KOPT-K1 (cell line): ENCODE measurements around the gene TMEM244.
"Not testable (repeated sequence)": the region's sequence is repeated elsewhere in the genome, so short reads cannot be mapped to it uniquely, and the experiment has no call there.

ENCODE experiments used
- H3K27ac ChIP-seq: fragments of 200-600 bp; sonication (generic); 2 replicates; pipeline ENCODE4 v1.5.1; 2016; ENCODE audit warnings: antibody characterized with exemption, mild to moderate bottlenecking, low read depth, low read length; ENCODE audit not compliant: poor library complexity, severe bottlenecking
- H3K36me3 ChIP-seq: fragments of 200-600 bp; sonication (generic); 2 replicates; pipeline ENCODE4 v1.5.1; 2017; ENCODE audit warnings: antibody characterized with exemption, mild to moderate bottlenecking, low read length, moderate library complexity; ENCODE audit not compliant: insufficient read depth
- H3K9me3 ChIP-seq: fragments of 200-600 bp; sonication (generic); 2 replicates; pipeline ENCODE4 v1.5.1; 2017; ENCODE audit warnings: antibody characterized with exemption, low read length, mild to moderate bottlenecking; ENCODE audit not compliant: insufficient read depth, poor library complexity, severe bottlenecking

Gene TMEM244

DNA sequence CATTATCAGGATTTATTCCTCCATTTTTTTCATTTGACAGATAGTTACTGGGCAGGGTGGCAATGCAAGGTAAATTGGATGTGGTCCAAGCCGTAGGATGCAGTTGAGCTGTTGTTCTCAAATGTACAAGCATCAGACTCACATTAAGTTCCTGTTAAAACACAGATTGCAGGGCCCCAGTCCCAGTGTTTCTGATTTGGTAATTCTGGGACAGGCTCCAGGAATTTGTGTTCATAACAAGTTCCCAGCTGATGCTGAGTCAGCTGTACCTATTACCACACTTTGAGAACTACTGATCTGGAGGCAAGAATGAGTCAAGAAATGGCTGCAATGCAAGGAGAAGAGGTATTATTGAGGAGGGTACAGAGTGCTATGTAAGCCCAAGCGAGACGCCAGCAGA is 11.7 kb downstream of the TMEM244 start:
- Histone ChIP-seq H3K27ac (no peak overlapping the region), H3K36me3 (no peaks in the 10 kb centered on the region), H3K9me3 (no peaks in the 10 kb centered on the region)

DNA sequence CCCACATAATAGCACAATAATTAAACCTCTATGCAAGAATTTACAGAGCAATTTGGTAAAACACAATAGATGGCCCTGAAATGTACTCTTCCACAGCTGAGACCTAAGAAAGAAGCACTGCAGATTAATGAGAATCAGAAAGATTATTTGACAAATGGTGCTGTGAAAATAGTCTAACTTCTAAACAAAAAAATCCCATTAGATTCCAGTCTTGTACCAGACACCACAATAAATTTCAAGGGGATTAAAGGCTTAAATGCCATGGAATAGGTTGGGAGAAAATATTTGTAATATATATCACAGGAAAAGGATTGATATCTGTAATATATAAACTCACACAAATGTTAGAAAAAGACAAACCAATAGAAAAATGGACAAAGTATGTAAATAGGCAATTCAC is 14.4 kb downstream of the TMEM244 start:
- no peak overlapping the region for H3K27ac ChIP-seq
- no peaks in the 10 kb centered on the region for H3K9me3 ChIP-seq
- no peaks in the 10 kb centered on the region for H3K36me3 ChIP-seq

DNA sequence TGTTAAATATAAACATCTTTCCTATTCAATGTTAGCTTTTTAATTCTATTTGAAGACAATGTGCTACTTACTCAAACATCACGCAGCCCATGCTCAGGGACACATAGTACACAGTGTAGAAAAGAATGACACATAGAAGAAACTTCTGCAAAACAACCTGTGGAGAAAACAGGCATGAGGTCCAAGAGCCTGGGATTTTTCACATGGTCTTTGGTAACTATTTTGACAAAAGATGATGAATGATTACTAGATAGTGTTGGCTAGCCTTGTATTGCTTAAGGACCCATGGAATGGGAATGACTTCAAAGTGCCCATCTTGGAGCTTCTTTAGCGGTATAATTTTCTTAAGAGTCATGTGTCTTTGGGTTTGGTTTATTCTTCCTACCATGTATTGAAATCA is 15.4 kb downstream of the TMEM244 start:
- Histone ChIP-seq H3K9me3 (no peaks in the 10 kb centered on the region), H3K27ac (no peak overlapping the region)

DNA sequence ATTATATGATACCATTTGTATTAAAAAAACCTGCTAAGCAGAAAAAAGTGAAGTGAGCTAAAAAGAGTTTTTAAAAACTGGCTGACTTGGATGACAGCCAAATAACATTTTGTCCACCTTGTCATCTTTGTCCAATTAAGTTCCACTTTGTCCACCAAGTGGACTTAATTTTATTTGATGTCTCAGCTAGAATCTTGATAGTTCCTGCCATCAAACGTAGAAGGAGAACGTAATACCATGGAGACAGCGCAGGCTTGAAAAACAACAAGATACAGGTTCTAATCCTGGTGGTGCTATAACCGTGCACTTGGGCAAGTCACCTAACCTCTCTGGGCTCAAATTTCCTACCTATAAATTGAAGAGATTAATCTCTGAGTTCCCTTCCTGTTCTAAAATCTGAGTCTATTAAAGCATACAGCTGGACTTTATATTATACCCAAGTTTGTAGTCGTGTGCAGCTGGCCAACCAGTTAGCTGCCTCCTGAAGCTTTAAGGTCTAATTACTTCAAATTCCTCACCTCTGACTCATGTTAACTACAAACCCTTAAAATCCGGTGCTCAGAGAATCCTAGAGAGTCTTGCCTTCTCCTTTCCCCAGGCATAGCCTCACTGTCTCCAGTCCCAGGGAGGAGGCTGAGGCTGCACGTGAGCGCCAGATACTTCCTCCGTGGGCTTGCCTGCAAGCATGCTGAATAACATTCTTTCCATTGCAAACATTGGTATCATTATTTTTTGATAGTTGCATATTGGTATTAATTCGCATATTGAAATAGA is 16.8 kb downstream of the TMEM244 start:
- H3K27ac ChIP-seq: no peak overlapping the region
- H3K9me3 ChIP-seq: no peaks in the 10 kb centered on the region
- H3K36me3 ChIP-seq: no peaks in the 10 kb centered on the region

More for the DNA sequence above, 15.4 kb downstream of the TMEM244 start:
- H3K36me3 ChIP-seq: no peaks in the 10 kb centered on the region

DNA sequence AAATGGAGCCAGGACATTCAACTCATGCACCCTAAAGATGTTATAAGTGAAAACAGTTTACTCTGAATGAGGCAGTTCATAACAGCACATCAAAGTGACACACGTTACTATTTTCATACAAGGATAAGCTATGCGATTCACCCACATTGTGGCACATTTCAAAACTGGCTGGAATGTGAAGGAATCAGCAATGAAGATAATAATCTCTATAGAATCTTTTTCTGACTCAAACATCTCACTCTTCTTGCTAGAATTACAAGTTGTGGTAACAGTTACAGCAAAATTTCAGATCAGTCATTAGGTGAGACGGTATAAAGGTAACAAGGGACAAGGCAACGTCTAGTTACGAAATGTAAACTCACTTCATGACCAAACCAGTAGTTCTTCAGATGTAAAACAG is 17.5 kb downstream of the TMEM244 start:
- Histone ChIP-seq H3K36me3 (no peaks in the 10 kb centered on the region), H3K9me3 (no peaks in the 10 kb centered on the region), H3K27ac (no peak overlapping the region)

DNA sequence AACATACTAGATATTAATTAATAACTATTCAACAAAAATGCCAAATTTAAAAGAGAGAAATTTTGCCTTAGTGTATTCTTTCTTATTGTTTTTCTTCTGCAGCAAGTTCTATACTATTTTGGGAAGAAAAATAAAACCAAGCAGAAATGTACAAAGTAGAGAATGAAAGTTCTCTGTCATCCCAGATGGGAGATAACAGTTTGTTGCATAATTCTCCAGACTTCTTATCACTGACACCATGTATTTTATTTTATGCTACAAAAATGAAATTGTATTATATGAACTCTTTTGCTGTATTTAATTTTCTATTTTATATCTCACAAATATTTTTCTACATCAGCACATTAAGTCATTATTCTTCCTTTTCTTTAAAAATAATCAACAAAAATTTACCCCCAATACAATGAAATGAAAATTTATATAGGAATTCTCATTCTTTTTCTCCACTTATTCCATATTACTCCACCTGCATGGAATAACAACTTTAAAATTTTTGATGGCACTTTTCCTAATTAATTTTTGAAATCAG is 18.2 kb downstream of the TMEM244 start:
- H3K9me3 ChIP-seq: no peaks in the 10 kb centered on the region
- no peak overlapping the region for H3K27ac ChIP-seq
- no peaks in the 10 kb centered on the region for H3K36me3 ChIP-seq

DNA sequence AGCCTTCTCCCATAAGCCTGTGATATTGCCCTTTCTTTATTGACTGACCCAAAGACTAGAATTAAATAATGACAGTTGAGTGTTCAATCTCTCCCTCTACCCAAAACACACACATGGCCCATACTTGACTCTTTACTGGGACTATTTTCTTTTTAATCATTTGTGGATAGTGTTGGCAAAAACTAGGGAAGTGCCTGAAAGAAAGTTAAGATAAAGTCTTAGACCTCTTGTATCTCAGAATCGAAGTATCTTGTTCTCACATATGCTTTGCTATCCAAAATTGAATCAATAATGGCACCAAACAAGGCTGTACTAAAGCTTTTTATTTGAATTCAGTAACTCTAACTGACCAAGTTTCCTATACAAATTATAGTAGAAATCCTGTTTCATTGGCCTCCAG is 19.0 kb downstream of the TMEM244 start:
- Histone ChIP-seq H3K27ac (no peak overlapping the region), H3K36me3 (no peaks in the 10 kb centered on the region), H3K9me3 (no peaks in the 10 kb centered on the region)

DNA sequence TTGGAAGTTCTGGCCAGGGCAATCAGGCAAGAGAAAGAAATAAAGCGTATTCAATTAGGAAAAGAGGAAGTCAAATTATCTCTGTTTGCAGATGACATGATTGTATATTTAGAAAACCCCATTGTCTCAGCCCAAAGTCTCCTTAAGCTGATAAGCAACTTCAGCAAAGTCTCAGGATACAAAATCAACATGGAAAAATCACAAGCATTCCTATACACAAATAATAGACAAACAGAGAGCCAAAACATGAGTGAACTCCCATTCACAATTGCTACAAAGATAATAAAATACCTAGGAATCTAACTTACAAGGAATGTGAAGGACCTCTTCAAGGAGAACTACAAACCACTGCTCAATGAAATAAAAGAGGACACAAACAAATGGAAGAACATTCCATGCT is 21.6 kb downstream of the TMEM244 start:
- H3K27ac ChIP-seq, H3K9me3 ChIP-seq, H3K36me3 ChIP-seq: not testable (repeated sequence)

DNA sequence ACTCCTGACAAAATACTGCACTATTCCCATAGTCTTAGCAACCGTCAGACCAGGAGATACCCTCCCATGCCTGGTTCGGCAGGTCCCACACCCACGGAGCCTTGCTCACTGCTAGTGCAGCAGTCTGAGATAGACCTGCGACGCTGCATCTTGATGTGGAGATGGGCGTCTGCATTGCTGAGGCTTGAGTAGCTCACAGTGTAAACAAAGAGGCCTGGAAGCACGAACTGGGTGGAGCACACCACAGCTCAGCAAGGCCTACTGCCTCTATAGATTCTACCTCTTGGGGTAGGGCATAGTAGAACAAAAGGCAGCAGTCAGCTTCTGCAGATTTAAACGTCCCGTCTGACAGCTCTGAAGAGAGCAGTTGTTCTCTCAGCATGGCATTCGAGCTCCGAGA is 25.4 kb downstream of the TMEM244 start:
- no peak overlapping the region for H3K27ac ChIP-seq
- no peaks in the 10 kb centered on the region for H3K9me3 ChIP-seq

DNA sequence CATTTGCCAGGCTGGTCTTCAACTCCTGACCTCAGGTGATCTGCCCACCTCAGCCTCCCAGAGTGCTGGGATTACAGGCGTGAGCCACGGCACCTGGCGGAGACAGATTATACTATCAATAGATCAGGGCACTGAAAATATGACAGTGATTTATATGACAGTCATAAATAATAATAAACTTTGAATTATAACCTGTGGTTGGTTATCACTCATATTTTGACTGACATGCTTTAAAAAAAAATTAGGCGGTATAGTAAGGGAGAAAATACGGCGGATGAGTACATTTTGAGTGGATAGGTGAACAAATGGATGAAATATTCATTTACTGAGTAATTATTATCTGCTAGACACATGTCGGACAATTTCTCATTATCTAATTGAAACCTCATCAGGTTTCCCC is 28.8 kb downstream of the TMEM244 start:
- H3K36me3 ChIP-seq: no peaks in the 10 kb centered on the region
- no peak overlapping the region for H3K27ac ChIP-seq
- no peaks in the 10 kb centered on the region for H3K9me3 ChIP-seq

More for the DNA sequence above, 25.4 kb downstream of the TMEM244 start:
- no peaks in the 10 kb centered on the region for H3K36me3 ChIP-seq

DNA sequence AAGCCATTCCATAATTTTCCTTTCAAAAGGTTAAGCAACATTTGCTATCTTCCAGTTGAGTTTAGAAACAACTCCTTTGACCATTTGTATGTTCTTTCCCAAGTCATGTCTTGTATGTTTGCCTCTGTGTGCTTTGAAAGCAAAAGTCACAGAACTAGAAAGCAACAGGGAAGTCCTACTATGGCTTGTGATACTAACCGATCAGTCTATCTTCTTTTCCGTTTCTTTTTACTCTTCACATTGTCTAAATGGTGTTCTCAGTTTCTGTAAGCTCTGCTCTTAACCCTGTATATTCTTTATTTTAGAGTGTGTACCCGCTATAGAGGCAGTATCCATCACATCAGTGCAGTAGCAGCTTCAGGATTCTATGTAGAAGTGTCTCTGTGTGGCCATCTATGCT is 32.9 kb downstream of the TMEM244 start:
- Histone ChIP-seq H3K27ac (no peak overlapping the region), H3K36me3 (no peaks in the 10 kb centered on the region), H3K9me3 (no peaks in the 10 kb centered on the region)

DNA sequence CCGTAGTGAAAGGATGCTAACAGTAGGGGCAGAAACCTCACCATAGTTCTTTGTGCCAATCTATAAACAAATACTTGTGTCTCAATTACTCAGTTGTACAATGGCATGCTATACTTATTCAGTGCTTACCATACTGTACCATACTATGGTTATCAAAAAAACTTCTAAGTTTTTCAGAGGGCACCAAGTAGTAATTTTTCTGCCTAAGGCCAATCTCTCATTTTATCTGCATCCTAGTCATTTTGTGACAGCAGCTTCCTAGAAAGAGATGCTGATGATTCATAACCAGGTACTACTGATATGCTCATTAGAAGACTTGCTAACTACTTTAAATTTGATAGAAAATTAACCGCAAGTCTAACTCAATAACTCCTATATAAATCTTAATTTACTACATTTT is 42.9 kb downstream of the TMEM244 start:
- H3K9me3 ChIP-seq: no peaks in the 10 kb centered on the region
- no peak overlapping the region for H3K27ac ChIP-seq
- no peaks in the 10 kb centered on the region for H3K36me3 ChIP-seq

DNA sequence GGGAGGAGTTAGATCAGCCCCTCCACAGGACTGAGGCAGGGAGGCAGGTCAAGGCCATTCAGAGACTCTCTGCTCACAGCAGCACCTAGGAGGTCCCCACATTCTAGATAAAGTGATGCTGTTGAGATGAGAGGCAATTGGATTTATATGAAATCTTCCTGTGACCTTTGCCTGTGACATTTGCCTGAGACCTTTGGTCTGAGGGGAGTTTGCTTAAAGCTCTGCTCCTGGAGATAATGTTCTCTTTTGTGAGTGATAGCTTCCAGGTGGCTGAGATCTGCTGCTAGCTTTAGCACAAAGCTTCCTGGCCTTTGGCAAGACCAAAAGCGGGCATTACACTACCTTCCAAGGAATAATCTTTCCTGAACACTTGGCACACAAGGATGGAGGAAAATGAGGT is 43.3 kb downstream of the TMEM244 start:
- Histone ChIP-seq H3K36me3 (no peaks in the 10 kb centered on the region), H3K9me3 (no peaks in the 10 kb centered on the region), H3K27ac (no peak overlapping the region)

DNA sequence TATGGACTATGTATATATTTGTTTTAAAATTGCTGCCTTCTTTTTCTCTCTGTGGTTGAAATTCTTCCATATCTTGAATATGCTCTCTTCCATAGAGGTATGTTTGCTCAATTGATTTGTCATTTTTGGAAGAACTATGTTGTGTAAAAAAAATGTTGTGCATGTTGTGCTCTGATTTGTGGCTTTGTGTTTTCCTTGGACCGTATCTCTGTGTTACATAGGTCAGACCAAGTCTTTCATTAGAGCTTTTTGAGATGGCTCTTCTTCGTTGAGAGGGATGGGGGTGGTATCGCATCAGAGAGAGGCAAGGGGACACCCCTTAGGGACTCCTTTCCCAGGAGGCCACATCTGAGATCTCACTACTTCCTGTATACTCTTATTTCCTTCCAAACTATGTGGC is 43.8 kb downstream of the TMEM244 start:
- H3K27ac ChIP-seq: no peak overlapping the region
- no peaks in the 10 kb centered on the region for H3K9me3 ChIP-seq
- no peaks in the 10 kb centered on the region for H3K36me3 ChIP-seq

DNA sequence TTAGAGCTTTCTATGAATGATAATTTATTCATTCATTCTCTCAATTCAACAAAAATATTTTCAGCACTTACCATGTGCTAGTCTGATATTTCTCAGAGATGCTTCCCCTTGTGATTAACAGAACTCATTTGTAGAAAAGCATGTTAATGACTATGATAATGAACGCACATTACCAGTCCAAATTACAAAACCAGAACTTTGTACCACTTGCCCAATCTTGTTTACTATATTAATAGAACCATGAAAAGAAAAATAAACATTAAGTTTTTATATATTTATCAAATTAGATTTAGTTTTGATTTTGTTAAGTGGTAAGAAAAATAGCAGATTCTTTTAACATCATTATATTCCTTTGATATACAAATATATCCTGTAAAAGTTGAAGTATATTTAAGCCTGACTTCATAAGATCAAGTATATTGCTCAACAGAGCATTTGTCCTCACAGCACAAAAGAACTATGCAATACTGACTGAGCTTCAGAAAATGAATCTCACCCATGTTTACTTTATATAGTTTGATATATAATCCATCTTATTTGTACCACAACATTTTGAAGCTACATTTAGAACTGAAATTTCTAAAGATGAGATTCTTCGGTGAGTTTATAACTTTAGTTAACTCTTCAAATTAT is 48.9 kb downstream of the TMEM244 start:
- no peak overlapping the region for H3K27ac ChIP-seq
- no peaks in the 10 kb centered on the region for H3K36me3 ChIP-seq
- H3K9me3 ChIP-seq: no peaks in the 10 kb centered on the region

DNA sequence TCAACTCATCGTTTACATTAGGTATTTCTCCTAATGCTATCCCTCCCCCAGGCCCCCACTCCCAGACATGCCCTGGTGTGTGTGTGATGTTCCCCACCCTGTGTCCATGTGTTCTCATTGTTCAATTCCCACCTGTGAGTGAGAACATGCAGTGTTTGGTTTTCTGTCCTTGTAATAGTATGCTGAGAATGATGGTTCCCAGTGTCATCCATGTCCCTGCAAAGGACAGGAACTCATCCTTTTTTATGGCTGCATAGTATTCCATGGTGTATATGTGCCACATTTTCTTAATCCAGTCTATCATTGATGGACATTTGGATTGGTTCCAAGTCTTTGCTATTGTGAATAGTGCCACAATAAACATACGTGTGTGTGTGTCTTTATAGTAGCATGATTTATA is 54.0 kb downstream of the TMEM244 start:
- not testable (repeated sequence) for H3K9me3 ChIP-seq, H3K27ac ChIP-seq, H3K36me3 ChIP-seq
